Glomerular visceral epithelial cell (primary cell): ENCODE data around the gene GABRR2.

Experiments
- DNase-seq: peaks from one replicate; pipeline ENCODE4 v3.0.0-alpha.2; 2016; ENCODE audit errors: extremely low spot score

Gene GABRR2

GRCh38 chr6:89291256-89291819 lies 23.8 kb downstream of the GABRR2 start:
- no peak for DNase-seq

DNA sequence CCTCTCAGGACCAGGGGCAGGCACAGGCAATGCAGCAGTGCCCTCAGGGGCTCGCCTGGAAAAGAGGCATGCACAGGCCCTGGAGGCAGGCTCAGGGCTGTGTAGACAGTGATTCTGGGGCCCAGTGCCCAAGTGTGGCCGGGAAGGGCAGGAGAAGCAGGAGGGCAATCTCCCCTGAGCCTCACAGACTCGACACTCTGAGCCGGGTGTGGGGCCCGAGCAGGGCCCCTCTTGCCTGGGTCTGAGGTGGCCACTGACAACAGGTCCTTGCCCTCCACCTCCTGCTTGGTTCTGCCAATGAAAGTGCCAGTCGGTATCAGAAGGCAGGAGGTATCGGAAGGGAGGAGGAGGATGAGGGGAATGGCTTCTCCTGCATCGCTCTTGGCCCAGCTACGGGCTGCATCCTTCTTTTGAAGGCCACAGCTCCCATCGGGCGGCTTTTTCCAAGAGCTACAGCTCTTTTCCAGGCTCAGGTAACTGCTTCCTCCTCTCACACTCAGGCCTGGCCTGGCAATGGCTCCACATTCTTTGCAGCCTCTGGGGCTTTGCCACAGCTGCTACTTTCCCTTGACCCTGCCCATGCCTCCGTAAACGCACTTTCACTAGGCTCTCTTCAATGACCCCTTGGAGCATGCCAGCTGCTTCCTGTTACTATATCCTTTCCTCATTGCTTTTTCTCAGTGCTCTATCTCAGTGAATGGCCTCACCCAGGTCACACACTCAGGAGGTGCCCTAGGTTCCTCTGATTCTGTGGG lies 24.5 kb downstream of the GABRR2 start:
- DNase-seq, result no peak

GRCh38 chr6:89289710-89290109 lies 25.4 kb downstream of the GABRR2 start:
- no peak for DNase-seq

GRCh38 chr6:89287351-89288028 lies 27.6 kb downstream of the GABRR2 start:
- no peak for DNase-seq

DNA sequence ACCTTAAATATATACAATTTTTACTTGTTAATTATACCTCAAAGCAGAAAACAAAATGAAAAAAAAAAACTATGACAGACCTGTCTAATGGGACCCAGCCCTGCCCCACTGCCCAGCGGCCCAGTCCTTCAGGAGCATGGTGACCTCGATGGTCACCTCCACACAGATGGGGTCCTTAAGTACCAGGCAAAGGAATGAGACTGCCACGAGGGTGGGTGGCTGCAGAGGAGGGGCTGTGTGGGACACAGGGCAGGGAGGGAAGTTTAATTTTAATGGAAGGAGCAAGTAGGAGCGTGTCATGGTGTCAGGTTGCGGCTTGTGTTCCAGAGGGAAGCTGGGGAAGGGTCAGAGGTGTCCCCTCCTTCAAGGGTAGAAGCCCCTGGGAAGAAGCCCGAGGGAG lies 28.6 kb downstream of the GABRR2 start:
- DNase-seq, result no peak

DNA sequence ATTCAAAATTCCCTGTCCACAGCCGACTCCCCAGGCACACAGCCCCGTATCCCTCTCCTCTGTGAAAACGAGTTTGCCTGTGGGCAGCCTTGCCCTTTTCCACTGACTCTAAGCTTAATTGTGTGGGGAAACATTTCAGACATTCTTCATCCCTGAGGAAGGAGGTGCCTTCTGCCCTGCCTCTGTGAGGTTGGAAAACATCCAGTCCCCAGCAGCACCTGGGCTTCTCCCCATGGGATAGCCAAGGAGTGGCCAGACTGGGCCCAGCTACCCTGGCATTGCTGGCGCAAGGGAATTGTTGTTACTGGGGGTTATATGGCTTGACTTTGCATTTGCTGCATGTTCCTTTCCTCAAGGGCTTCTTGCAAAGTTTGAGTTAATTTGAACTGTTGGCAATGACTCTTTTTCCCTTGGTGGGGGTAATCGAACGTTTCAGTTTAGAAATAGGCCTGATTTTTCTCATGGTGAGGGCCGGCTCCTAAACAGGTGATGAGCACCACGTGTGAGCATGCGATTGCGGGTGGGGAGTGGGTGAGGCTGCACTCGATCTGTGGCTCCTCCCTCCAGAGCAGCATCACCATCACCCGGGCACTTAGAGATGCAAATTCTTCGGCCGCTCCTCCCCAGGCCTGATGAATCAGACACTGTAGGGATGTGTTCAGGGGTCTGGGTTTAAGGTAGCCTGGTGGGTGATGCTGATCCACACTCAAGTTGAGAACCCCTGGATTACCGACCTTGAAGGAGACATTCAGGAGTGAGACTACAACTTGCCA lies 29.9 kb downstream of the GABRR2 start:
- DNase-seq, result no peak

- DNase-seq, result no peak
These were observed 31.0 kb downstream of the GABRR2 start for GRCh38 chr6:89284081-89284480.

GRCh38 chr6:89282749-89283148 lies 32.4 kb downstream of the GABRR2 start:
- no peak for DNase-seq

- peak; percentile 35 for DNase-seq
These were observed 33.3 kb downstream of the GABRR2 start for GRCh38 chr6:89281779-89282246.

DNA sequence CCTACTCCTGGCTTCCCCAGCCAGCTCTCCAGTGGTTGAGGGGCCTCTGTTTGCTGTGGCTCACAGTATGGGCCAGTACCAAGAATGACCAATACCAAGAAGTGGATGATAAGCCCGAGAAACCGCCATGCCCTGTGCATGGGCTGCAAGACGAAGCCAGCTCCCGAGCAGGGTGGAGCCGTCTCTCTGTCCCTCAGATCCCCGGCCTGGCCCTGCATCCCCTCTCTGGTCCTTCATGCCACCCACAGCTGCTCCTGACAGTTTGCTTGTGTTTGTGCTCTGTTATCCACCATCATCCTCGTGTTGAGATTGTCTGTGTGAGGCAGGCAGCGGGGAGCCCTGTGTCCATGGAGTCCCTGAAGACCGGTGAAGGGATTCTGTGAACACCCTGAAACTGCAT lies 36.1 kb downstream of the GABRR2 start:
- DNase-seq, result no peak

DNA sequence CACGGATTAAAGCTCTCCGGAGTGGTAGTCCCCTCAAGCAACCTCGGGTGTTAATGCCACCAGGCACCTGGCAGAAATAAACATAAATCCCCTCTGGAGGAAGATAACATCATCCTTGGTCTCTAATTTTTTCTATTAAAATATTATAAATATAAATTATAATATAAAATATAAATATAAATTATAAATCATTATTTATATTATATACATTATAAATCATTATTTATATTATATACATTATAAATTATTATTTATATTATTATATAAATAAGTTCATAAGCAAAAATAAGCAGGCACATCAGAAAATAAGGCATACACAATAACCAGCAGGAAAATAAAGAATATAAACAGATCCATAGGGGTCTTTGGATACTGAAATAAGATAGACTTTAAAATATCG lies 39.2 kb downstream of the GABRR2 start:
- DNase-seq, result no peak

GRCh38 chr6:89273816-89274215 lies 41.3 kb downstream of the GABRR2 start:
- DNase-seq, result no peak

DNA sequence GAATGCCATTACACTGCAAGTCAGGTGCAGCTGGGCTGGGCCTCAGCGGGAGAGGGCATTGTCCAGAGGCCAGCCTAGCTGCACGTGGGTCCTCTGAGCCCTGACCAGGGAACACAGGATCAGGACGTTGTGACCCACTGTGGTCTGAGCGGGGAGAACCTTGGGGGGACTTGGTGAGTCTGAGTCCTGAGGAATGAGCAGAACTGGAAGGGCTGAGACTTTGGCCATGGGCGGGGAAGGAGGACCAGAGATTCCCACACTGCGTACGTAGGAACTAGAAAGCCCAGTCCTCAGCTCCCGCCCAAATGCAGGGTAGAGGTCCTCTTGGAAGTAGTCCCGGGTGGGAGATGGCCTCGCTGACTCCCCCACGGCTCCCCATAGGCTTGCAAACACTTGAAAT lies 42.5 kb downstream of the GABRR2 start:
- no peak for DNase-seq

GRCh38 chr6:89270951-89271721 lies 44.0 kb downstream of the GABRR2 start:
- DNase-seq, result no peak

- no peak for DNase-seq
These were observed 45.1 kb downstream of the GABRR2 start for GRCh38 chr6:89269981-89270380.

DNA sequence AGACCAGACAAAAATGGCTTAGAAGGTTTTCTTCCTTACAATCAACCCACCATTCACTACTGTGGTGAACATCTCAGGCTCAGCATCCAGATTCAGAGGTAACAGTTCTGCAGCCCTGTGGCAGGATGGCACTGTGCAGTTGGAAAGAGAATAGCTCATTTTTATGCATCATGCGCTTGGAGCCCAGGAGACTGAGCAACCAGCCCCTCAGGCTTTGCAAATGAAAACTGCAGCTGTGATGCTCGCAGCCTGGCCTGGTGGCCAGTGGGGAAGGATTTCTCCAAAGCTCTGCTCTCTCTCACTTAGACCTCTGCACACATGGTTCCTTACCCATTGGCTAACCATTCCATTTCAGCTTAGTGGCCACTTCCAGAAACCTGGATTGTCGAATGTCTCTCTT lies 45.8 kb downstream of the GABRR2 start:
- no peak for DNase-seq

- DNase-seq, result peak; percentile 96
These were observed 46.3 kb downstream of the GABRR2 start for GRCh38 chr6:89268776-89269175.

DNA sequence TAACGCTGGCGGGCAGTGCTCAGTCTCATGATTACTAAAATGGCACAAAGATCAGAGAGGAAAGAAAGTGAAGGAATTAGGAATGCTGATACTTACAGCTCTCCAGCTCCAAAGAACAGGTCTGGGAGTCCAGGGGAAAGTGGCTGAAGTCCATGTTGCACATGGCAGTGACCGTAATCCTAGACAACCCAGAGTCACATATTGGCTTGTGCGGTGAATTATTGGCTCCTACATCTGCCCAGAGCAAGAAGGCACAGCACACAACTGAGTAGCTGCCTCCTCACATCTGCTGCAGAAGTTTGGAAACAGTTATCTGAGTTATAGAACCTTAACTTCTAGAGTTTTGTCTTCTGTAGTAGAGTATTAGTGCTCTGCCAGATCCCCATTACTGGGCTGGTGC lies 47.2 kb downstream of the GABRR2 start:
- DNase-seq, result no peak

DNA sequence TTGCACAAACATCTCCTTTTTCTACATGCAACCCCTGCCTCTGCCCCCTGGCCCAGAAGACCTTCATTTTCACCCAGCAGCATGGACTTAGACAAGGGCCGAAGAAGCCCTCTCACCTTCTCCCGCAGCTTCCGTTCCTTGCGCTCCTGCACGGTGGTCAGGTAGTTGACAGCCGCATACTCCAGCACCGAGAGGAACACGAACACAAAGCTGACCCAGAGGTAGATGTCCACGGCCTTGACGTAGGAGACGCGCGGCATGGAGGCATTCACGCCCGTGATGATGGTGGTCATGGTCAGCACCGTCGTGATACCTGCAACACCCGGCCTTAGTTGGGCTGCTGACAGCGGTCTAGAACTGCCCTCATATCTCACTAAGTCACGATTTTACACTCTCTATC lies 50.8 kb downstream of the GABRR2 start:
- no peak for DNase-seq

GRCh38 chr6:89260832-89261231 lies 54.3 kb downstream of the GABRR2 start:
- DNase-seq, result no peak

GRCh38 chr6:89260310-89260709 lies 54.8 kb downstream of the GABRR2 start:
- no peak for DNase-seq

DNA sequence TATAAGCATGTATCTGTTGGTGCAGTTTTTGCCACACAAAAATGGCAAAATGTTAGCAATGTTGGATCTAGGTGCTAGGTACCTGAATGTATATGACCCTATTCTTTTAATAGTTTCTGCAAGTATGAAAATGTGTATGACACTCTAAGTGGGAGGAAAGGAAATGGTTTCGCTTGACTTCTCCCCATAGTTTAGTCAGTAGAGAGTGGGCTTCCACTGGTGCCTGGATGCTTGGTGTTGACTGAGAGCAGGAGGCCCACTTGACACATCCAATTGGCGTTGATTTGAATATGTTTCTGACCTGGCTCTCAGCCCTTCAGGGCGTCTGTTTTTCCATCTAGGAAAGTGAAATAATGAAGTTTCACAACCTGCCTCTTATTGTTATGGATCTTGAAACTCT lies 56.2 kb downstream of the GABRR2 start:
- no peak for DNase-seq
